Neural progenitor cell (in vitro differentiated cells): ENCODE results near the gene ROBO2.

Source experiments
- EZH2 ChIP-seq: fragments of 200-600 bp; sonication (generic); IDR thresholded peaks from 2 replicates; pipeline ENCODE4 v1.6.1; 2017; ENCODE audit warnings: antibody characterized with exemption, mild to moderate bottlenecking, moderate library complexity
- EZH2phosphoT487 ChIP-seq: fragments of 200-600 bp; sonication (generic); IDR thresholded peaks from 2 replicates; pipeline ENCODE4 v1.6.1; 2017; ENCODE audit warnings: antibody characterized with exemption
- TF ChIP-seq, protein P1 (sequence below): fragments of 200-600 bp; sonication (generic); IDR thresholded peaks from 2 replicates; pipeline ENCODE4 v1.5.1; 2017; ENCODE audit warnings: antibody characterized with exemption, mild to moderate bottlenecking

DNA sequence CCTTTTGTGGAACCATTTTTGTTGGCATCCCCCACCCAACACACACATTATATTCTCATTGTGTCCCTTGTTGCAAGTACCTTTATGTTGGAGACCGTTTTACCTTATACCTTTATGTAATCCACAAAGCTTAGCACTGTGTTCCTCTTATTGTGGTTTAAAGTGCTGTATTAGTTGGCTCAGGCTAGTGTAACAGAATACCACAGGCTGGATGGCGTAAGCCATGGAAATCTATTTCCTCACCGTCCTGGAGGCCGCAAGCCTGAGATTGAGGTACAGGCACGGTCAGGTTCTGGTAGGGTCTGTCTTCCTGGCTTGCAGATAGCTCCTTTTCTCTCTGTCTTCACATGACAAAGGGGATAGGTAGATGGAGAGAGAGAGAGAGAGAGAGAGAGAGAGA lies 302.8 kb downstream of the ROBO2 start:
- no peak for TF ChIP-seq EZH2phosphoT487
- TF ChIP-seq, protein P1, sequence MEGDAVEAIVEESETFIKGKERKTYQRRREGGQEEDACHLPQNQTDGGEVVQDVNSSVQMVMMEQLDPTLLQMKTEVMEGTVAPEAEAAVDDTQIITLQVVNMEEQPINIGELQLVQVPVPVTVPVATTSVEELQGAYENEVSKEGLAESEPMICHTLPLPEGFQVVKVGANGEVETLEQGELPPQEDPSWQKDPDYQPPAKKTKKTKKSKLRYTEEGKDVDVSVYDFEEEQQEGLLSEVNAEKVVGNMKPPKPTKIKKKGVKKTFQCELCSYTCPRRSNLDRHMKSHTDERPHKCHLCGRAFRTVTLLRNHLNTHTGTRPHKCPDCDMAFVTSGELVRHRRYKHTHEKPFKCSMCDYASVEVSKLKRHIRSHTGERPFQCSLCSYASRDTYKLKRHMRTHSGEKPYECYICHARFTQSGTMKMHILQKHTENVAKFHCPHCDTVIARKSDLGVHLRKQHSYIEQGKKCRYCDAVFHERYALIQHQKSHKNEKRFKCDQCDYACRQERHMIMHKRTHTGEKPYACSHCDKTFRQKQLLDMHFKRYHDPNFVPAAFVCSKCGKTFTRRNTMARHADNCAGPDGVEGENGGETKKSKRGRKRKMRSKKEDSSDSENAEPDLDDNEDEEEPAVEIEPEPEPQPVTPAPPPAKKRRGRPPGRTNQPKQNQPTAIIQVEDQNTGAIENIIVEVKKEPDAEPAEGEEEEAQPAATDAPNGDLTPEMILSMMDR = no peak
- TF ChIP-seq EZH2 = no peak
